HG02884 (cell line): ENCODE results near the gene OBSL1.

Experiments used
- ATAC-seq: cut with Tn5 transposase; IDR thresholded peaks from one replicate; pipeline ENCODE4 v1.9.1; 2021; ENCODE audit warnings: mild to moderate bottlenecking, moderate library complexity; ENCODE audit not compliant: unreplicated experiment

Gene OBSL1

DNA sequence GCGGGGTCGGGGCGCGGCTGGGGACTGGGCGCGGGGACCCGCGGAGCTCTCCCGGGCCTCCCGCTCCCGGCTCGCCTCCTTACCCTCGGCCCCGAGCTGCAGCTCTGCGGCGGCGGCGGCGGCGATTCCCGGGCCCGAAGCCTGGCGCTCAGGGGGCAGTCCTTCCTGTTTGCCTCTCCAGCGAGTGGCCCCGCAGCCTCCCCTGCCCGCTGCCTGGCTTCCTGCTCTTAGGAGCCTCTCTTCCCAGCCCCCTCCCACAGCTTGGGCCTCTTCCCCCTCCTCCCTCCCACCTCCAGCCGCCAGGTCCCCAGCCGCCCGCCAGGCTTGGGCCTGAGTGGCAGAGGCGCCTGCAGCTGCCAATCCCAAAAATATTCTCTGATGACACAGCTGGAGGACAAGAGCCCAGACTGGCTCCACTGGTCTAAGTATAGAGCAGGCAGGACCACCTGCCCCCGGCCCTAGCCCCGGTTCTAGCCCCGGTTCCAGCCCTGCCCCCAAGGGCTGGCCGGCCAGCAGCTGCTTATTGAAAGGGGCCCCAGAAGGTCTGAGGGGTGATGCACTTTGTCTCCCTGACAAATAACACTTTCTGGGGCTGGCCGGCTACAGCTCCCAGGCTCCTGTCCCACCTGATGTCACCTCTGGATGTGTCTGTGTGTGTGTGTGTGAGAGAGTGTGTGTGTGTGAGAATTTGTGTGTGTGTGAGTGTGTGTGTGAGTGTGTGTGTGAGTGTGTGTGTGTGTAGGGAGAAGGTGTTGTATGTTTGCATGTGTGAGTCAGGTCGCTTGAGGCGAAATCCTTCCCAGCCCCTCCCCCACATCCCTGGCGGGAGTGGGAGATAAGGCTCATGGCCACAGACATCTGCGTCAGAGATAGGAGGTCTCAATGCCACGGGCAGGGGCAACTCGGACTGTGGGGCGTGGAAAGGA is at the start of gene OBSL1:
OBSL1 (minus strand) TSS at position 229 of the 926 bp plus-strand sequence. CDS start 307 bp downstream, outside the sequence.
- ATAC-seq = no peak

DNA sequence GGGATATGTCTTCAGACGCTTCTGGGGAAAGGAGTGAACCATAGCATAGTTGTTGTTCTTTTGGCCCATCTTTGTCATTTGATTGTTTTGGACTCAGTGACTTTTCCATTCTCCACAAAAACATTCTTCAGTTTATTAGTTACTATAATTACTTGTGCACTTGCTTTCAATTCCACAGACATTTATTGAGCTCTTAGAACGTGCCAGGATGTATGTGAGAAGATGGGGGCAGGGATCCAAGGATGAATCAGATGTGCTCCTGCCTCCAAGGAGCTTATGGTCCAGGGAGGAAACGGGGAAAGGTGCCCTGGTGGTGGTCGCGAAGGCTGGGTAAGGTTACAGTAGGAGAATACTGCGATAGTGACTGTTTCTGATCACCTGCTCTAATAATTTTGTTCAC is 49.2 kb upstream of the OBSL1 start:
- ATAC-seq = no peak

DNA sequence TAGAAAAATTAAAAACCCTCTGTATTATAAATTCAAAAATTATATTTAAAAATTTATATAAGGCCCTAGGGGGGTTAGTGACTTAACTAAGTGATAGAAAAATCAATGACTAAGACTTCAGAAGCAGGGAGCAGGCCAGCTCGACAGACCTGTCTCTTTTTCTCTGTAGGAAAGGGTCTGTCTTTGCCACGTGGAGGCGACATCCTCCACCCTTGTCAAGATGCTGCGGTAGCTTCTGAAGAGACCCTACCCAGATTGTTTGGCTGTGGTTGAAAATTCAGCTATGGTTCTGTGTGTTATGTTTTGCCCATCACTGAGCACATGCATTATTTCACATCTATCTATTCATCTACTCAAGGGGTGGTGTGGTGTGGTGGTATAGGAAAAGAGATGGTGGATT is 47.9 kb upstream of the OBSL1 start:
- ATAC-seq = no peak

DNA sequence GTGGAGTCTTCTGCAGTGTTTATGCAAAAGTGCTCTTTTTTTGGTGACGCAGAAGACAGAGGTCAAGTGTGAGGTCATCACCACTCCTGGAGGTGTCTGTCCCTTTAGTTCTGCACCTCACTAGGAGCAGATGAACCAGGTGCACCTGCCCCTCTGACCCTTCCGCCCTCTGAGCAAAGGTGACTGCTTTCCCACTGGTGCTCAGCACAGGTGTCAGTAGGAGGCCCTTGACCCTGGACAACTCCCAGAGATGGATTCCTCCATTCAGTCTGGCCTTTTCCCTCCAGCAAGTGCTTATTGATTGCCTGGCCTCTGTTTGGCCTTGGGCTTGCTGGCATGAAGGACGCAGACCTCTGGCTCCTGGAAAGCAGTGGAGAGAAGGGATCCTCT is 47.4 kb upstream of the OBSL1 start:
- no peak for ATAC-seq

DNA sequence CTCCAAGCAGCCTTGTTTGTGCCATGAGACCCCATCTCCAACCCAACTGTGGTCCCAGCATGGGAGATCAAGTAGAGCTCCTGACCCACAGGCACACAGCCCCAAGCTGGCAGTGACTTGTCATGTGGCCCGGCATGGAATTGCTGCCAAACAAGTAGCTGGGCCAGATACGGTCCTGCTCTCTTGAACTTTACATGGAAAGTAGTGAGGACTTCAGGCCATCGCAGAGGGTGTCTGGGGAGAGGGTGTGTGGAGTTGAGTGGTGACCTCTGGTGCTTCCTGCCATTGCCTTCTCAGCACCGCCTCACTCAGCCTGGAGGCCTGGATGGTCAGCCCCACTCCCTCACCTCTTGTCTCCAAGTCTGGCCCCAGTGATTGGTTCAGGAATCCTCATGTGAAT is 45.2 kb upstream of the OBSL1 start:
- ATAC-seq = no peak

DNA sequence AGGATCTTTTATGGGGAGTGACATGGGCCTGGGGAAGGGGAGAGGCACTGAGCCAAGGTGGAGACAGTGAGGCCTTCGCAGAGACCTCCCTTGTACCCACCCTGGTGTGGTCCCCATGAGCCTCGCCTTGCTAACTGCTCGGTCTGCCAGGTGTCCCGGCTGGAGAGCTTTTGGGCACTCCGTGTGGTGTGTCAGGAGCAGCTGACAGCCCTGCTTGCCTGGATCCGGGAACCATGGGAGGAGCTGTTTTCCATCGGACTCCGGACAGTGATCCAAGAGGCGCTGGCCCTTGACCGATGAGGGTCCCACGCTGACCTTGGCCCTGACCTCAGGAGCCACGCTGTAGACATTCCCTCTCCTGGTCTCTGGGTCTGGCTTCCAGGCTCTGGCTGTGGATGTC is 44.6 kb upstream of the OBSL1 start:
- ATAC-seq = no peak

DNA sequence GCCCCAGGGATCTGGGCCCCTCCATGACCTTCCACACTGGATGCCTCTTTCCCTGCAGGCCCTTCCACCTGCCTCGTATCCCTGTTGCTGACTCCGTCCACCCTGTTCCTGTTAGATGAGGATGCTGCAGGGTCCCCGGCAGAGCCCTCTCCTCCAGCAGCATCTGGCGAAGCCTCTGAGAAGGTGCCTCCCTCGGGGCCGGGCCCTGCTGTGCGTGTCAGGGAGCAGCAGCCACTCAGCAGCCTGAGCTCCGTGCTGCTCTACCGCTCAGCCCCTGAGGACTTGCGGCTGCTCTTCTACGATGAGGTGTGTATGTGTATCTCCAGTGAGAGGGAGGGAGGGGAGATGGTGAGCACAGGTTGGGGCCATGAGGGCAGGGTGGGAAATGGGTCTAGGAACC is 43.7 kb upstream of the OBSL1 start:
- no peak for ATAC-seq

DNA sequence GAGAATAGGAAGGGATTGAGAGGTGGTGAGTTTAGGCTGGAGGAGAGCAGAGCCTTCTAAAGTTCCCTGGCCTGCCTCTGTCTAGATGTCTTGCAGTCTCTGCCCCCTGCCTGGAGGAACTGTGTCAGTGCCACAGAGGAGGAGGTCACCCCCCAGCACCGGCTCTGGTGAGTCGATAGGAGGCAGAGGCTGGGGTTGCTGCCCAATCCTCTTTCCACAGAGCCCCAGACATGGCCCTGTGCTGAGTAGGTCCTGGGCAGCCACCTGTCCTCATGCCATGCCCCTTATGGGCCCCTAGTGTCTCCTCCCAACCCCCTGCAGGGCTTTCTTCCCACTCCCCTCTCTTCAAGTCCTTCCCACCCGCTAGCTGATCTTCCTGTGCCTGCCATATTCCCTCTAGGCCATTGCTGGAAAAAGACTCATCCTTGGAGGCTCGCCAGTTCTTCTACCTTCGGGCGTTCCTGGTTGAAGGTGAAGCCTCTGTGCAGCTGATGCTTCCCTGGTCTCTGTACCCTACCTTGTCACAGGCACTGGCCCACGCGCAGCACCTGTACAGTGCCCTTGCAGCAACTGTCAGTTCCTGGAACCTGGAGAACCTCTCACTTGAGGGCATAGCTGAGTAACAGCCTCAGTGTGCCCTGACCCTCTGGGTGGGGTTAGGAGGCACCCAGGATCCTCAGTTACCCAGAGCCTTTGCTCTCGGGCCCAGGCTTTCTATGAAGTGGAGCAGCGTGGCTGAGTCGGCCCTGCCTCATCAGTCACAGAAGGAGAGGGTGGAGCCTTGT is 42.9 kb upstream of the OBSL1 start:
- ATAC-seq = no peak

DNA sequence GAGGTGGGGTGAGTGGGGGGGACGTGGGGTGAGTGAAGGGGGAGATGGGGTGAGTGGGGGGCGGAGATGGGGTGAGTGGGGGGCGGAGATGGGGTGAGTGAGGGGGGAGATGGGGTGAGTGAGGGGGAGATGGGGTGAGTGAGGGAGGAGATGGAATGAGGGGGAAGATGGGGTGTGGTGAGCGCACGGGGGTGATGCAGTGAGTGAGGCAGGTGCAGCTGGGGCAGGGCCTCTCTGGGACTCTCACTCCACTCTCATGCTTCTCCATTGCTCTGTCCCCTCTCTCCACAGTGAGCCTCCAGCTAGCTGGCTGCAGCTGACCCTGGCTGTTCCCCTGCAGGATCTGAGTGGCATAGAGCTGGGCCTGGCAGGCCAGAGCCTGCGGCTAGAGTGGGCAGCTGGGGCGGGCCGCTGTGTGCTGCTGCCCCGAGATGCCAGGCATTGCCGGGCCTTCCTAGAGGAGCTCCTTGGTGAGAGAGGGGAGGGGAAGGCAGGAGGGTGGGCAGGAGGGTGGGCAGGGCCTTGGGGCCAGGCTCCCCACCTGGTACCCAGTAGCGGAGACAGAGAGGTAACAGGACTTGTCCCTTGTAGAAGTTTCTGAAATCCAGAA is 42.2 kb upstream of the OBSL1 start:
- ATAC-seq = no peak

DNA sequence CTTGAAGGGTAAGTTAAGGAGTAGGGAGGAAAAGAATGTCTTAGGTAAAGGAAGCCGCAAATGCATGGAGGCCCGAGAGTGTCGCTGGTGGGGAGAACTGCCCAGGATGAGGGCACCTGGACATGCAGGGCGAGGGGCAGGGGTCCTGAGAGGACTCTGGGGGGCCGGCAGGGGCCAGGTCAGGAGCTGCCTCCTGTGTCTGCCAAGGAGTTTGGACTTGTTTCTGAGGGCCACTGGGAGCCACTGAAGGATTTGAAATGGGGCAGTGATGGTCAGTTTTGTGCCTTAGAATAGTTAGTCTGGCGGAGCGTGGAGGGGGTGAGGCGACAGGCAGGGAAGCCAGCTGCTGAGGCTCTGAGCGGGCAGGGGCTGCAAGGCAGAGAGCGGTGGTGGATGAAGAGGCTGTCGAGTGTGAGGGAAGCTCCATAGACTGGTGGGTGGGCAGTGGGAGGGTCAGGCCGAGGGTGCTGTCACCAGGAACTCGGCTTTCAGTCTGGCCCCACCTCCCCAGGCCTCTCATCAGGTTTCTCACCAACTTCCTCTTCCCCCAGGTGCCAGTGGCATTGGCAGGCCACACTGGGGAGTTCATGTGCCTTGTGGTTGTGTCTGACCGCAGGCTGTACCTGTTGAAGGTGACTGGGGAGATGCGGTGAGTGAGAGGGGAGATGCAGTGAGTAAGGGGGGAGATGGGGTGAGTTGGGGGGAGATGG is 41.4 kb upstream of the OBSL1 start:
- no peak for ATAC-seq

DNA sequence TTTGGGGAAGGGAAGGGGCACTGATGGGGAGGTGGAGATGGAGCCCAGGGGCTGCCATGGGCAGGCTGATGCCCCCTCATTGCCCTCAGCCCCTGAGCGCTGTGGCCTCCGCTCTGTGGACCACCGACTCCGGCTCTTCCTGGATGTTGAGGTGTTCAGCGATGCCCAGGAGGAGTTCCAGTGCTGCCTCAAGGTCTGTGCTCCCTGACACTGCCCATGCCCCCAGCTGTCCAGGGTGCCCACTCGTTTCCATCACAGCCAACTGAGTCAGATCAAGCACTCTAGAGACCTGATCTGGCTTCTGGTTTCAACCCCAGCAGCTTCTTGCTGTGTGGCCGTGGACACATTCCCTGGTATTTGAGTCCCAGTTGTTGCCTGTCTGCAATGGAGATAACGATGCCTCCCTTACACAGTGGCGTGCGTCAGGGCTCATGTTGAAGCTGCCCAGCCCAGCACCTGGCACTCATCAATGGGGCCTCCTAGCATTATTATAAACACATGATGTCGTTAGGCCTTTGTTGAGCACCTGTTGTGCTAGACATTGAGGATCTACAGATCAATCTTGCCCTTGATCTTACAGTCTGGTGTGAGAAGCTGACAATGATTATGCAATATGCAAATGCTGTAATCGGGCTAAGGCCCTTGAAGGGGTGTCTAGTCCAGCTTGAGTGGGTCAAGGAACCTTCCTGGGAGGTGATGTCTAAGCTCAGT is 40.7 kb upstream of the OBSL1 start:
- ATAC-seq = no peak

DNA sequence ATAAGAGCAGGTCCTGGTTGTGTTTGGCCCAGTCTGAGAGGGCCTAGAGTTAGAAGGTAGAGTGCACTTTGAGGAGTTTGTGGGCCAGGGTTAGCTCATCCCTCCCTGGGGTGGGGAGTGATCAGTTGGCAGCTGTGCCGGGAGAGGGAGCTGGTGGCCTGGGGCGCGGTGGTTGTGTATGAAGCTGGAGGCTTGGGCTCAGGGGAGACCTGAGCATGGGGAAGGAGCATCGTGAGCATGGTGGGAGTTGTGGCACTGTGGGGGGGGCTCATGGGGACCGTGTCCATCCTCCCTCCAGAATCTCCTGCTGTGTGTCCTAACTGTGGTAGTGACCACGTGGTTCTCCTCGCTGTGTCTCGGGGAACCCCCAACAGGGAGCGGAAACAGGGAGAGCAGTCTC is 40.0 kb upstream of the OBSL1 start:
- no peak for ATAC-seq

DNA sequence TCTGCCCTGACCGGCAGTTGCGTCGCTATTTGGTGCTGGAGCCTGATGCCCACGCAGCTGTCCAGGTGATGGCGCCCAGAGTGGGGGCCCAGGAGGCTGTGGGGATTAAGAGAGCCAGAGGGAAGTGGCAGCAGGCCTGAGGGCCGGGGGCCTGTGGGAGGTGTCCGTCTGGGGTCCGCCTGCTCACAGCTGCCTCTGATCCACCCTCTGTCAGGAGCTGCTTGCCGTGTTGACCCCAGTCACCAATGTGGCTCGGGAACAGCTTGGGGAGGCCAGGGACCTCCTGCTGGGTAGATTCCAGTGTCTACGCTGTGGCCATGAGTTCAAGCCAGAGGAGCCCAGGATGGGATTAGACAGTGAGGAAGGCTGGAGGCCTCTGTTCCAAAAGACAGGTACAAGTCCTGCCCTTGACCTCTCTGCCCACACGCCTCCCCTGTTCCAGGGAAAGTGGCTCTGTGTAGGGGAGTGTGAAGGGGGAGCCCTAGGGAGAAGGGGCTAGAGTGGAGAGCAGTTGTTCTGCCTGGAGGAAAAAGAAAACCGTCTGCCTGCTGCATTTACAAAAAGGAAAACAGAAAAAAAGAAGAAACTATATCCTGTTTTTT is 37.9 kb upstream of the OBSL1 start:
- no peak for ATAC-seq

DNA sequence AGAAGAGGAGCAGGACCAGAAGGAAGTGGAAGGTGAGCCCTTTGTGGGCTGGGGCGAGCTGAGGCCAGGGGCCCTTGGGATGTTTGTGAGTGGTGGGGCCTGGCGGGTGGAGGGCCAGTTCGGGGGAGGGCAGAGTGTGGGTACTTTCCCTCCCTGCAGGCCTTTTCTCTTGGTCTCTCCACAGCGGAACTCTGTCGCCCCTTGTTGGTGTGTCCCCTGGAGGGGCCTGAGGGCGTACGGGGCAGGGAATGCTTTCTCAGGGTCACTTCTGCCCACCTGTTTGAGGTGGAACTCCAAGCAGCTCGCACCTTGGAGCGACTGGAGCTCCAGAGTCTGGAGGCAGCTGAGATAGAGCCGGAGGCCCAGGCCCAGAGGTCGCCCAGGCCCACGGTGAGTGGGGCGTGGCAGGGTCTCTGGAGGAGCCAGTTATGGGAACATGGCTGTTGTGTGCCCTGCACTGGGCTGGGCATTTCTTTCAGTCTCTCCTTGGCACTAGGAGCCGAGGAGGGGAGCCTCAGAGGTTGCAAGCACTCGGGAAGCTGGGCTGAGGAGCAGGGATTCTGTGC is 37.1 kb upstream of the OBSL1 start:
- no peak for ATAC-seq

DNA sequence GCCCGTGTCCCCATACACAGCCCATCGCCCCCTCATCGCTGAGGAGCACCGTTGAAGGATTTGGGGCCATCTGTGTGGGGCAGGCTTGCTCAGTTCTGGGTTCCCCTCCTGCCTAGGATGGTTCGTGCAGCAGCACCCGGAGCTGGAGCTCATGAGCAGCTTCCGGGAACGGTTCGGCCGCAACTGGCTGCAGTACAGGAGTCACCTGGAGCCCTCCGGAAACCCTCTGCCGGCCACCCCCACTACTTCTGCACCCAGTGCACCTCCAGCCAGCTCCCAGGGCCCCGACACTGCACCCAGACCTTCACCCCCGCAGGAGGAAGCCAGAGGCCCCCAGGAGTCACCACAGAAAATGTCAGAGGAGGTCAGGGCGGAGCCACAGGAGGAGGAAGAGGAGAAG is 36.6 kb upstream of the OBSL1 start:
- ATAC-seq = no peak

DNA sequence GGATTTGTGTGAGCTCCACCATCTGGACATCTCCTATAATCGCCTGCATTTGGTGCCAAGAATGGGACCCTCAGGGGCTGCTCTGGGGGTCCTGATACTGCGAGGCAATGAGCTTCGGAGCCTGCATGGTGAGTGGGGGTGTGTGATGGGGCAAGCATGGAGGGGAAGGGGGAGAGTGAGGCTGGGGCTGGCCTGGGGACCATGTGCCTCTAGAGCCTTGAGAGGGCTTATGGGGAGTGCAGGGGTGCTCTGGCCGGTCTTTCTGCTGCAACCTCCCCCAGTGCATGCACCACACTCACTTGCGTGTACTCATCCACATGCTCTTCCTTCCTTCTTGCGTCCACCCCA is 34.2 kb upstream of the OBSL1 start:
- no peak for ATAC-seq

DNA sequence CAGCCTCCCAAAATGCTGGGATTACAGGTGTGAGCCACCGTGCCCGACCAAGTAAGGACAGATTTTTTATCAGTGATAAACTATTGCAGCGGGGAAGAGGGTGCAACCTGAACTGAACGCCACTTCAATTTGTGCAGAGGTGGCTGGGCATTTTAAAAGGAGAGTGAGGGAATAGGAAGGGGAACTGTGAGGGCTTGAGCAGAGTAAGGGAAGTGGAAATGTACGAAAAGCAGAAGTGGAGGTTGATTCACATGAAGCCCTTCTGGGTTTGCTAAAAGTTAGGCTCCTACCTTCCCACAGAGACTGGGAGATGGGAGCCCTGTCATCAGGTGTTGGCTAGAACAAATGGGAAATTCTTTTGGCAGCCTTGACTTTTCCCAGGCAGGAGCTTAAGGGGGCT is 32.4 kb upstream of the OBSL1 start:
- ATAC-seq = peak; percentile 55

DNA sequence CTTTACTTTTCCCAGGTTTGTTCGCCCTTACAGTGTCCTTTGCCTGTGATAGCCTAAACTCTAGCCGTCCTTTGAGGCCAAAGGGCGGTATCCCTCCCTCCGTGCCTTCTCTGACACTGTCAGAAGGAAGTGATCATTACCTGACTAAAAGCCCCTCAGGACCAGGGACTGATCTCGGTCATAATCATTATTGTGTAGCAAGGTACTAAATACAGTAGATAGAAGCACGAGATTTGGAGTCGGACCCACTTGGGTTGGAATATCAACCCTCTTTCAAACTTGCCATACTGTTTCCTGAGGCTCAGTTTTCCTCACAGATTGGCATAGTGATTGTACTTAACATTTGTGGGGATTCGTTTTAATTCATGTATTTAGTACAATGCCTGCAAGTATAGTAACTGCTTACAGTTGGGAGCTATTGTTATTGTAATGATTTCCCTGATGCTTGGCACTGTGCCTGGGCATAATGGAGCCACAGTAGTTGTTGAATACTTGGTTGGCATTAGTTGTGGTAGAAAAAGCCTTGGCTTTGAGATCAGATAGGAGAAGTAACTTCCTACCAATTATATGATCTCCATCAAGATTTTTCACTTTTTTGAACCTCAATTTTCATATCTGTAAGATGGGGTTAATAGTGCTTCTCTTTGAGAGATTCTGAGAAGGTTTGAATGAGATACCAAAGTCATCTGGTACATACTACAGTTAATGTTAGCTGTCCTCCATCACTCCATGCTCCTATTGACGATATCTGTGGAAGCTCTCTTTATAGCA is 27.2 kb upstream of the OBSL1 start:
- ATAC-seq = peak; percentile 26
